ENCODE results near the gene PRR13. TPM values are rescaled to one million over a fixed set of nuclear protein-coding genes. Genes with fewer than 3 reads are reported as not detected.

The PRR13 gene
- total RNA-seq, 2 experiments from 2014 or later: 83.9 to 230 TPM

DNA sequence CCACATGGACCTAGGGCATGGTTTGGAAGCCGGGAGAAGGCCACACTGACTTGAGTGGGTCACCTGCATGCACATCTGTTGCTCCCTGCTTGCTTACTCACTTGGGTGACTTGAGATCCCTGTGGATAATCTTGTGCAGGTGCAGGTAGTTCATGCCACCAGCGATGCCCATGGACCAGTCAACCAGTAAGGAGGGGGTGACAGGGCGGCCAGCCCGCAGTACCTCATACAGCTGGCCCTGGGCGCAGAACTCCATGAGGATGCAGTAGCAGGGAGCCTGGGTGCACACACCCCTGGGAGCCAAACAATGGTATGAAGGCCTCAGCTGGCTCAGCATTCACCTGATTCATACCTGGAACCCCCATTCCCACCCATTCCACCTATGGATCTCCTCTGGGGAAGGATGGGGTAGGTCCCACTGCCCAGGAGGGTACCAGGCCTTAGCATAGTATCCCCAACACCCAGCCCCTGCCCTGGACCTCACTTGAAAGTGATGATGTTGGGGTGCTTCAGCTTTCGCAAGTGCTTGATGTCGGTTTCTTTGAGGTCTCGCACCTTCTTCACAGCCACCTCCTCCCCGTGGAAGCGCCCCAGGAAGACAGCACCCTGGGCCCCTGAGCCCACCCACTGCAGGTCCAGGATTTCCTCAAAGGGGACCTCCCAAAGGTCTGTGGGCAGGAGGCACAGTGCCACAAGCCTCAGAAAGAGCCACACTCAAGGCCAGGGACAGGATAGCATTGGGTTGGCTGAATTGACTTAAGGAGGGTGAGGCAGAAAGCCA, 44.6 kb downstream of the PRR13 start:
- no peaks in the 10 kb centered on the region for H3K9me3 ChIP-seq (ENCODE audit: low read length)
- H3K4me1 ChIP-seq (ENCODE audit: insufficient read depth, low read length, poor library complexity, severe bottlenecking): peaks cover 5% of the 10 kb centered on the region
- H3K79me2 ChIP-seq (ENCODE audit: insufficient read depth, low read depth, low read length): no peaks in the 10 kb centered on the region
- H2AFZ ChIP-seq (ENCODE audit: low read length): no peak overlapping the region
- CTCF ChIA-PET (ENCODE audit: unreplicated experiment): no interaction called here
- H3K4me3 ChIP-seq (ENCODE audit: low read depth, low read length, poor library complexity, severe bottlenecking): no peak overlapping the region
- POLR2A ChIA-PET: no interaction called here
- BruUV-seq (replicated peaks): no TSS peak
- H3K36me3 ChIP-seq (ENCODE audit: insufficient read depth, low read length): peaks cover 69% of the 10 kb centered on the region
- H3K4me2 ChIP-seq (ENCODE audit: low read length): no peak overlapping the region
- H4K20me1 ChIP-seq (ENCODE audit: insufficient read depth, low read length): no peaks in the 10 kb centered on the region
- DNase-seq (ENCODE audit: low spot score): no peak
- H3K27ac ChIP-seq (ENCODE audit: low read depth, low read length, poor library complexity, severe bottlenecking): no peak overlapping the region
- TF ChIP-seq, protein P1, sequence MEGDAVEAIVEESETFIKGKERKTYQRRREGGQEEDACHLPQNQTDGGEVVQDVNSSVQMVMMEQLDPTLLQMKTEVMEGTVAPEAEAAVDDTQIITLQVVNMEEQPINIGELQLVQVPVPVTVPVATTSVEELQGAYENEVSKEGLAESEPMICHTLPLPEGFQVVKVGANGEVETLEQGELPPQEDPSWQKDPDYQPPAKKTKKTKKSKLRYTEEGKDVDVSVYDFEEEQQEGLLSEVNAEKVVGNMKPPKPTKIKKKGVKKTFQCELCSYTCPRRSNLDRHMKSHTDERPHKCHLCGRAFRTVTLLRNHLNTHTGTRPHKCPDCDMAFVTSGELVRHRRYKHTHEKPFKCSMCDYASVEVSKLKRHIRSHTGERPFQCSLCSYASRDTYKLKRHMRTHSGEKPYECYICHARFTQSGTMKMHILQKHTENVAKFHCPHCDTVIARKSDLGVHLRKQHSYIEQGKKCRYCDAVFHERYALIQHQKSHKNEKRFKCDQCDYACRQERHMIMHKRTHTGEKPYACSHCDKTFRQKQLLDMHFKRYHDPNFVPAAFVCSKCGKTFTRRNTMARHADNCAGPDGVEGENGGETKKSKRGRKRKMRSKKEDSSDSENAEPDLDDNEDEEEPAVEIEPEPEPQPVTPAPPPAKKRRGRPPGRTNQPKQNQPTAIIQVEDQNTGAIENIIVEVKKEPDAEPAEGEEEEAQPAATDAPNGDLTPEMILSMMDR (conservative IDR thresholded peaks at IDR 0.05; ENCODE audit: low read length): no peak
- no peak for TF ChIP-seq EZH2phosphoT487 (IDR thresholded peaks at IDR 0.05; ENCODE audit: borderline replicate concordance, low read depth, low read length)
- intact Hi-C loops (cut with micrococcal nuclease; ENCODE audit: unreplicated experiment): no loop called here
- H3K9me2 ChIP-seq (ENCODE audit: insufficient read depth, low read length): no peaks in the 10 kb centered on the region

DNA sequence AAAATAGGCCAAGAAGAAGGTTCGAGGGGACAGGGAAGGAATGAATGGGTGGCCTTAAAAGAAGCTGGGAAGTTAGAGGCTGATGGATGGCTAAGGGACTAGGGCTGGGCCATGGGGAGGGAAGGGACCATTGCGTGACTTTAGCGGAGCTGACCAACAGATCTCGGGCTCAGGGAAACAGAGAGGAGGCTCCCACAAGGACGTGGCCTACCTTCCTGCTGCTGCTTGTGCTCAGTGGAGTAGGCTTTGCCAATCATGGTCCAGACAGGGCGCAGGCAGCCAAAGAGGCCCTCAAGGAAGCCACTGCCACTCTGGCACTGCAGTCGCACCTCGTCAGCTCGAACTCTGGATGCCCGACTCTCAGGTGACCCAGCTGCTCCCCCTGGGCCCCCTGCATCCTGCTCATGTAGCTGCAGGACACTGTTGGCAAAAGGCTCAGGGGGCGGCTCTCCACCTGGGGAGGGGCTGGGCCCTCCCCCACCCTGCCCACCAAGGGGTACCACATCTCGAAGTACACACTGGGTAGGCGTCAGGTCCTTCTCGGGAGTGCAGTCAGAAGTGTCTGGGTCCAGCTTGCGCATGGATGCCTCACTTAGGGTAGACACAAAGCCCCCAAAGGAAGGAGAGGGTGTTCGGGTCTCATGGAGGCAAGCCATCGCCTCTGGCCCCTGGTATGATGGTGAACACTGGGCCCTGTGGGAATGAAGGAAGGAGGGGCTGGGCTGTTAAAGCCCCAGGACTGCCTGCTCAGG, 45.4 kb downstream of the PRR13 start:
- Histone ChIP-seq H3K27ac (ENCODE audit: low read depth, low read length, poor library complexity, severe bottlenecking) (no peak overlapping the region), H3K79me2 (ENCODE audit: insufficient read depth, low read depth, low read length) (no peaks in the 10 kb centered on the region), H3K4me1 (ENCODE audit: insufficient read depth, low read length, poor library complexity, severe bottlenecking) (peaks cover 5% of the 10 kb centered on the region), H3K9me3 (ENCODE audit: low read length) (no peaks in the 10 kb centered on the region), H4K20me1 (ENCODE audit: insufficient read depth, low read length) (no peaks in the 10 kb centered on the region), H2AFZ (ENCODE audit: low read length) (no peak overlapping the region), H3K4me2 (ENCODE audit: low read length) (no peak overlapping the region), H3K4me3 (ENCODE audit: low read depth, low read length, poor library complexity, severe bottlenecking) (no peak overlapping the region), H3K36me3 (ENCODE audit: insufficient read depth, low read length) (peaks cover 61% of the 10 kb centered on the region), H3K9me2 (ENCODE audit: insufficient read depth, low read length) (no peaks in the 10 kb centered on the region)
- intact Hi-C loops (cut with micrococcal nuclease; ENCODE audit: unreplicated experiment): no loop called here
- no peak for TF ChIP-seq EZH2phosphoT487 (IDR thresholded peaks at IDR 0.05; ENCODE audit: borderline replicate concordance, low read depth, low read length)
- ChIA-PET CTCF (ENCODE audit: unreplicated experiment) (no interaction called here), POLR2A (no interaction called here)
- BruUV-seq (replicated peaks): no TSS peak
- DNase-seq (ENCODE audit: low spot score): no peak

DNA sequence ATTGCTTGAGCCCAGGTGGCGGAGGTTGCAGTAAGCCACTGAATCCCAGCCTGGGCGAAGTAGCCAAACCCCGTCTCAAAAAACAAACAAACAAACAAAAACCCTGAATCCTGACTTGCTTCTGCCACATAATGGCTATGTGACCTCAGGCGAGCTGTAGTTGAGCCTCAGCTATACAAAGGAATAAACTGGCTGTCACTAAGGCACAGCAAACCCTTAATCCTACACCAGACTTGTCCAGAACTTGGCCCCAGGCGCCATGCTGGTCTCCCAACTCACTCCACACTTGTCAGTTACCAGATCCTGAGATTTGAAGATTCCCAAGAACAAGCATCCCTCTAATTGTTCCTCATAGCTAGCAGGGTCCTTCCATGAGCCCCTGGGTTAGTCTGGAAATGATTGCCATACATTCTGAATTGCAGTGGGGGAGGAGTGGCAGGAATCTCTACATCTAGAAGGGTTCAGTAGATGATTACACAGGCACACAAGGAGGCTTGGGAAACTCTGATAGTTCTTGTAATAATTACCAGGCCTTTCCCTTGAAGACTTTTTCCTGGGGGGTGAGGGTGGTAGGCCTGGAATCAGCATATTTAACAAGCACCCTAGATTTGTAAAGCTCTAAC, 47.8 kb downstream of the PRR13 start:
- CTCF ChIA-PET (ENCODE audit: unreplicated experiment): no interaction called here

More for the DNA sequence above, 47.8 kb downstream of the PRR13 start:
- no TSS peak for BruUV-seq (replicated peaks)
- no peak for DNase-seq (ENCODE audit: low spot score)
- Histone ChIP-seq H3K9me2 (ENCODE audit: insufficient read depth, low read length) (no peaks in the 10 kb centered on the region), H4K20me1 (ENCODE audit: insufficient read depth, low read length) (no peaks in the 10 kb centered on the region), H3K27ac (ENCODE audit: low read depth, low read length, poor library complexity, severe bottlenecking) (no peak overlapping the region), H3K4me1 (ENCODE audit: insufficient read depth, low read length, poor library complexity, severe bottlenecking) (peaks cover 23% of the 10 kb centered on the region), H2AFZ (ENCODE audit: low read length) (no peak overlapping the region), H3K4me2 (ENCODE audit: low read length) (no peak overlapping the region), H3K36me3 (ENCODE audit: insufficient read depth, low read length) (peaks cover 37% of the 10 kb centered on the region), H3K79me2 (ENCODE audit: insufficient read depth, low read depth, low read length) (no peaks in the 10 kb centered on the region), H3K9me3 (ENCODE audit: low read length) (no peaks in the 10 kb centered on the region), H3K4me3 (ENCODE audit: low read depth, low read length, poor library complexity, severe bottlenecking) (no peak overlapping the region)
- POLR2A ChIA-PET: interaction anchor here (0.6 to 1.4 kb wide), 5 partner anchors 10 to 248 kb away, joined by 3 to 5 read pairs (median 4); partner anchors contain the start of genes MAP3K12 and TARBP2
- TF ChIP-seq, protein P1 (conservative IDR thresholded peaks at IDR 0.05; ENCODE audit: low read length): no peak
- TF ChIP-seq EZH2phosphoT487 (IDR thresholded peaks at IDR 0.05; ENCODE audit: borderline replicate concordance, low read depth, low read length): no peak
- intact Hi-C loops (cut with micrococcal nuclease; ENCODE audit: unreplicated experiment): no loop called here
